ENCODE results near the gene TIMM22.

Gene TIMM22

GRCh38 chr17:1041746-1042145, 44.8 kb downstream of the TIMM22 start:
- TF ChIP-seq GATA3 (IDR thresholded peaks at IDR 0.05; ENCODE audit: low read depth, low read length), result no peak
- no peak for TF ChIP-seq GATA2 (IDR thresholded peaks at IDR 0.05; ENCODE audit: low read depth, low read length)

GRCh38 chr17:1042486-1042885, 45.6 kb downstream of the TIMM22 start:
- TF ChIP-seq GATA2 (IDR thresholded peaks at IDR 0.05; ENCODE audit: low read depth, low read length) (no peak), GATA3 (IDR thresholded peaks at IDR 0.05; ENCODE audit: low read depth, low read length) (no peak)

- TF ChIP-seq GATA2 (IDR thresholded peaks at IDR 0.05; ENCODE audit: low read depth, low read length) (no peak), GATA3 (IDR thresholded peaks at IDR 0.05; ENCODE audit: low read depth, low read length) (no peak)
These were observed 46.8 kb downstream of the TIMM22 start for GRCh38 chr17:1043601-1044251.

- TF ChIP-seq GATA2 (IDR thresholded peaks at IDR 0.05; ENCODE audit: low read depth, low read length) (no peak), GATA3 (IDR thresholded peaks at IDR 0.05; ENCODE audit: low read depth, low read length) (no peak)
These were observed 48.5 kb downstream of the TIMM22 start for GRCh38 chr17:1045456-1045855.

- no peak for TF ChIP-seq GATA2 (IDR thresholded peaks at IDR 0.05; ENCODE audit: low read depth, low read length)
- no peak for TF ChIP-seq GATA3 (IDR thresholded peaks at IDR 0.05; ENCODE audit: low read depth, low read length)
These were observed 50.4 kb downstream of the TIMM22 start for GRCh38 chr17:1047177-1047878.

- TF ChIP-seq GATA2 (IDR thresholded peaks at IDR 0.05; ENCODE audit: low read depth, low read length) (no peak), GATA3 (IDR thresholded peaks at IDR 0.05; ENCODE audit: low read depth, low read length) (no peak)
These were observed 51.0 kb downstream of the TIMM22 start for GRCh38 chr17:1047879-1048470.

- TF ChIP-seq GATA3 (IDR thresholded peaks at IDR 0.05; ENCODE audit: low read depth, low read length) (no peak), GATA2 (IDR thresholded peaks at IDR 0.05; ENCODE audit: low read depth, low read length) (no peak)
These were observed 52.7 kb downstream of the TIMM22 start for GRCh38 chr17:1049446-1050225.

GRCh38 chr17:1050246-1050995, 53.5 kb downstream of the TIMM22 start:
- TF ChIP-seq GATA2 (IDR thresholded peaks at IDR 0.05; ENCODE audit: low read depth, low read length), result no peak
- no peak for TF ChIP-seq GATA3 (IDR thresholded peaks at IDR 0.05; ENCODE audit: low read depth, low read length)

GRCh38 chr17:1050996-1051925, 54.3 kb downstream of the TIMM22 start:
- no peak for TF ChIP-seq GATA2 (IDR thresholded peaks at IDR 0.05; ENCODE audit: low read depth, low read length)
- TF ChIP-seq GATA3 (IDR thresholded peaks at IDR 0.05; ENCODE audit: low read depth, low read length), result no peak
